Measurements from ENCODE around the gene MDC1. TPM values are rescaled to one million over a fixed set of nuclear protein-coding genes. Genes with fewer than 3 reads are reported as not detected.
"Not testable (repeated sequence)": the region's sequence is repeated elsewhere in the genome, so short reads cannot be mapped to it uniquely, and the experiment has no call there.

The MDC1 gene
- total RNA-seq, 1 experiment from 2014 or later = 3.3 TPM

- DNase-seq (ENCODE audit: low read depth) = no peak
- in situ Hi-C loops (cut with HindIII; ENCODE audit: low pct_unique_long_range_greater_than_20kb, low sequenced_read_pairs) = no loop called here
Measured at GRCh38 chr6:30727920-30728553, 11.0 kb upstream of the MDC1 start.

DNA sequence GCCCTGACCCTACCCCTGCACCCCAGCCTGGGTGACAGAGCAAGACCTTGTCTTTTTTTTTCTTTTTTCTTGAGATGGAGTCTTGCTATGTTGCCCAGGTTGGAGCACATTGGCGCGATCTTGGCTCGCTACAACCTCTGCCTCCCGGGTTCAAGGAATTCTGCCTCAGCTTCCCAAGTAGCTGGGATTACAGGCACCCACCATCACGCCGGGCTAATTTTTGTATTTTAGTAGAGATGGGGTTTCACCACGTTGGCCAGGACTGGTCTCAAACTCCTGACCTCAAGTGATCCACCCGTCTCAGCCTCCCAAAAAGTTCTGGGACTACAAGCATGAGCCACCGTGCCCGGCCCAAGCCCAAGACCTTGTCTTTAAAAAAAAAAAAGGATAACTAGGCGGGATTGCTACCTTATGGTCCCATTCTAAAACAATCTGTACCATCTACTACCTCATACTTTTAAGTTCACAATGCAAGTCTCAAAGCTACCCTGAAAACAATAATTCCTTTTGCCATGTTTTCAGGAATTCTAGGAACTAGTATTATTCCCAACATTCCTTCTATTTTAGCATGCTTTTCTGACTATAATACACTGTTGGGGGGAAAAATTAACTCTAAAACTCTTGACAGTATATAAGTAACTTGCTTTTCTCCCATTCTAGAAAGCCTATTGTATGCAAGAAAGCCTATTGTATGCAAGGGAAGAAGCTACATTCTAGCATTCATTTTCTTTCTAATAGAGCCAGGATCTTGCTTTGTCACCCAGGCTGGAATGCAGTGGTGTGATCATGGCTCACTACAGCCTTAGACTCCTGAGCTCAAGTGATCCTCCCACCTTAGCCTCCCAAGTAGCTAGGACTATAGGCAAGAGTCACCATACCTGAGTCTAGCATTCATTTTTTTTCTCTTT is 9.7 kb upstream of the MDC1 start:
- in situ Hi-C loops (cut with HindIII; ENCODE audit: low pct_unique_long_range_greater_than_20kb, low sequenced_read_pairs) = no loop called here
- DNase-seq (ENCODE audit: low read depth) = no peak

GRCh38 chr6:30725713-30726505 is 8.8 kb upstream of the MDC1 start:
- no peak for DNase-seq (ENCODE audit: low read depth)
- in situ Hi-C loops (cut with HindIII; ENCODE audit: low pct_unique_long_range_greater_than_20kb, low sequenced_read_pairs) = no loop called here

DNA sequence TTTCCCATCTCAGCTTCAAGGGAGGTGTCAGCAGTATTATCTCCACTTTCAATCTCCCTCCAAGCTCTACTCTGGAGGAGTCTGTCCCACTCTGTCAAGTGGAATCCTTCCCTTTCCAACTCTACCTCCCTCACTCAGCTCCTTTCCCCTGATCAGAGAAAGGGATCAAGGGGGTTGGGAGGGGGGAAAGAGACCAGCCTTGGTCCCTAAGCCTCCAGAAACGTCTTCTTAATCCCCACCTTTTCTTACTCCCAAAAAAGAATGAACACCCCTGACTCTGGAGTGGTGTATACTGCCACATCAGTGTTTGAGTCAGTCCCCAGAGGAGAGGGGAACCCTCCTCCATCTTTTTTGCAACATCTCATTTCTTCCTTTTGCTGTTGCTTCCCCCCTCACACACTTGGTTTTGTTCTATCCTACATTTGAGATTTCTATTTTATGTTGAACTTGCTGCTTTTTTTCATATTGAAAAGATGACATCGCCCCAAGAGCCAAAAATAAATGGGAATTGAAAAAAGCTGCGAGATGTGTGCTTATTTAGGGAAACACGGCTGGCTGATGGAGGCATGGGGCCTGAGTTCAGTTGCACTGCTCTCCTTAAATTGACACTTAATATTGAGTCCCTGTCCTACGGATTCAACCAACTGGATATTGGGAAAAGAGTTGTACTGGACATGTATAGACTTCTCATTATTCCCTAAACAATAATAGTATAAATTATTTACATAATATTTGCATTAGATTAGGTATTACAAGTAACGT is 8.0 kb upstream of the MDC1 start:
- DNase-seq (ENCODE audit: low read depth) = no peak
- in situ Hi-C loops (cut with HindIII; ENCODE audit: low pct_unique_long_range_greater_than_20kb, low sequenced_read_pairs) = no loop called here

DNA sequence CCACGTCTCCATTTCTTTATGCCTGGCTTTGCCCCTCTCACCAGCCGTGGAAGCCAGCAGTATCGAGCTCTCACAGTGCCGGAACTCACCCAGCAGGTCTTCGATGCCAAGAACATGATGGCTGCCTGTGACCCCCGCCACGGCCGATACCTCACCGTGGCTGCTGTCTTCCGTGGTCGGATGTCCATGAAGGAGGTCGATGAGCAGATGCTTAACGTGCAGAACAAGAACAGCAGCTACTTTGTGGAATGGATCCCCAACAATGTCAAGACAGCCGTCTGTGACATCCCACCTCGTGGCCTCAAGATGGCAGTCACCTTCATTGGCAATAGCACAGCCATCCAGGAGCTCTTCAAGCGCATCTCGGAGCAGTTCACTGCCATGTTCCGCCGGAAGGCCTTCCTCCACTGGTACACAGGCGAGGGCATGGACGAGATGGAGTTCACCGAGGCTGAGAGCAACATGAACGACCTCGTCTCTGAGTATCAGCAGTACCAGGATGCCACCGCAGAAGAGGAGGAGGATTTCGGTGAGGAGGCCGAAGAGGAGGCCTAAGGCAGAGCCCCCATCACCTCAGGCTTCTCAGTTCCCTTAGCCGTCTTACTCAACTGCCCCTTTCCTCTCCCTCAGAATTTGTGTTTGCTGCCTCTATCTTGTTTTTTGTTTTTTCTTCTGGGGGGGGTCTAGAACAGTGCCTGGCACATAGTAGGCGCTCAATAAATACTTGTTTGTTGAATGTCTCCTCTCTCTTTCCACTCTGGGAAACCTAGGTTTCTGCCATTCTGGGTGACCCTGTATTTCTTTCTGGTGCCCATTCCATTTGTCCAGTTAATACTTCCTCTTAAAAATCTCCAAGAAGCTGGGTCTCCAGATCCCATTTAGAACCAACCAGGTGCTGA is 7.0 kb upstream of the MDC1 start:
- in situ Hi-C loops (cut with HindIII; ENCODE audit: low pct_unique_long_range_greater_than_20kb, low sequenced_read_pairs); DNase-seq (ENCODE audit: low read depth): not testable (repeated sequence)

GRCh38 chr6:30723159-30723842 is 6.2 kb upstream of the MDC1 start:
- in situ Hi-C loops (cut with HindIII; ENCODE audit: low pct_unique_long_range_greater_than_20kb, low sequenced_read_pairs) = not testable (repeated sequence)

DNA sequence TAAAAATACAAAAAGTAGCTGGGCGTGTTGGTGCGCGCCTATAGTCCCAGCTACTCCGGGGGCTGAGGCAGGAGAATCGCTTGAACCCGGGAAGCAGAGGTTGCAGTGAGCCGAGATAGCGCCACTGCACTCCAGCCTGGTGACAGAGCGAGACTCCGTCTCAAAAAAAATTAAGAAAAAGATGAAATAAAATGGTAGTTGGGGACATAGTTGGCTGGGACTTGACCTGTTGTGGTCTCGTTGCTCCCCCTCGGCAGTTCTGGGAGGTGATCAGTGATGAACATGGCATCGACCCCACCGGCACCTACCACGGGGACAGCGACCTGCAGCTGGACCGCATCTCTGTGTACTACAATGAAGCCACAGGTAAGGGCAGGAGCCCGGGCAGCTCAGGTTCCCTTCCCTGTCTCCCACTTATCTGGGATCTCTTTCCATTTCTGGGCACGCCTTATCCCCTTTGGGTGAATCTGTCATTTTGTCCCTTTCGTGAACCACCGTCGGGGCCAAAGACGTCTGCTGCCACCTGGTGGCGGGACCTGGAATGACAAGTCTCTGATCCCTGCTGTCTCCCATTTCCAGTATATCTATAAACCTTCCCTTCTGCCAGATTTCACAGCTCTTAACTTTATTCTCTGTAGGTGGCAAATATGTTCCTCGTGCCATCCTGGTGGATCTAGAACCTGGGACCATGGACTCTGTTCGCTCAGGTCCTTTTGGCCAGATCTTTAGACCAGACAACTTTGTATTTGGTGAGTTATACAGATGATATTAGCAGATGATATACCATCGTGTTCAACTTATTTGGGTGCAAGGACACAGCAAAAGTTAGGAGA is 5.4 kb upstream of the MDC1 start:
- peak; percentile 79 for DNase-seq (ENCODE audit: low read depth)
- in situ Hi-C loops (cut with HindIII; ENCODE audit: low pct_unique_long_range_greater_than_20kb, low sequenced_read_pairs) = no loop called here

More at GRCh38 chr6:30723159-30723842, 6.2 kb upstream of the MDC1 start:
- not testable (repeated sequence) for DNase-seq (ENCODE audit: low read depth)

GRCh38 chr6:30722025-30722279 is 4.9 kb upstream of the MDC1 start:
- DNase-seq (ENCODE audit: low read depth); in situ Hi-C loops (cut with HindIII; ENCODE audit: low pct_unique_long_range_greater_than_20kb, low sequenced_read_pairs): not testable (repeated sequence)

DNA sequence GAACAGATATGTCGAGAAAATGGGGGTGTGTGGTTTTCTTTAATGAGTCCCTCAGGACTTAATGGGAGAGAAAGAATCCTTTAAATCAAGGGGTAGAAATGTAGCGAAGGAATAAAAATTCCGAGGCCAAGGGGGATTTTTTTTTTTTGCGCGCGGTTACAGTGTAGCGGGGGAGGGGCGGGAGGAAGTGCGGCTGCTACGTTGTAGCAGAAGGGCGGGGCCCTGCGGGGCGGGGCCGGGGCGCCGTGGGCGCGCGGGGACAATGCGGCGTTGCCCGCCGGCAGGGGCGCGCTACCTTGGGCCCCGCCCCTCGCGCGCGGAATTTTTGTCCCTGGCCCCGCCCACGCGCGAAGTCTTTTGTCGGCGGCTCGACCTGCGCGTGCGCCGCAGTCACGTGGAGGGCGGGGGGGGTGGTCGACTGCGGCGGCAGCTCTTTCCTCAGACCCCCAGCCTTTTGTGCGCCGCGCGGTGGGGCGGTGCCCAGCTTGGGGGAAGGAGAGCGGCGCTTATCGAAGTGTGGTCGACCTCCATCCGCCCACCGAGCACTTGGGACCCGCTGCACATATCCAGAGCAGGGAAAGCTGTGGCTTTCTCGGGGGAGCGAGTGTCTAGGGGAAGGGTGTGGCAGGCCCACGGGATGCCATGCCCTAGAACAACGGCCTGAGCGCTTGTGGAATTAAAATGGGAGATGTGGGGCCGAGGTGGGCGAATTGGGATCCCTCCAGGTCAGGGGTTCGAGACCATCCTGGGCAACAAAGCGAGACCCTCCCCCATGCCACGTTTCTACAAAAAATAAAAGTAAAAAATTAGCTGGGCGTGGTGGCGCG is 4.3 kb upstream of the MDC1 start:
- peak; percentile 87 for DNase-seq (ENCODE audit: low read depth)
- in situ Hi-C loops (cut with HindIII; ENCODE audit: low pct_unique_long_range_greater_than_20kb, low sequenced_read_pairs) = no loop called here

DNA sequence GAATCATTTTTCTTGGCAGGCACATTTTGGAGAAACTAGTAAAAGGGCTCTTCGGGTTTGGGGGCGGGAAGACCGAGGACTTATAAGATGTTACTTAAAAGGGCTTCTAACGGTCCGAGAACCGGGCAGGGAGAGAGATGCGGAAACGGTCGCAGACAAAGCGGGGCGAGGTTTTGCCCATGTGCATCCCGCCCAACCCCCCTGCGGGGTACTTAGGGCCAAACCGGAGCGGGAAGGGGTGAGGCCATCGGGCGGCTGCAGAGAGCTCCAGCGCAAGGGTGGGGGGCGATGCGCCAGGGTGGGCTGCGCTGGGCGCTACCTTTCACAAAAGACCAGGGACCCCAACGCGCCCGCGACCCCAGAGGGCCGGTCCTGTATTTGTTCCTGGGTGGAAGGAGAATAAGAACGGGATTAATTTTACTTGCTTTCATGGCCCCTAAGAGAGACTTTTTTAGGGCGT is 3.7 kb upstream of the MDC1 start:
- no peak for DNase-seq (ENCODE audit: low read depth)
- in situ Hi-C loops (cut with HindIII; ENCODE audit: low pct_unique_long_range_greater_than_20kb, low sequenced_read_pairs) = no loop called here

DNA sequence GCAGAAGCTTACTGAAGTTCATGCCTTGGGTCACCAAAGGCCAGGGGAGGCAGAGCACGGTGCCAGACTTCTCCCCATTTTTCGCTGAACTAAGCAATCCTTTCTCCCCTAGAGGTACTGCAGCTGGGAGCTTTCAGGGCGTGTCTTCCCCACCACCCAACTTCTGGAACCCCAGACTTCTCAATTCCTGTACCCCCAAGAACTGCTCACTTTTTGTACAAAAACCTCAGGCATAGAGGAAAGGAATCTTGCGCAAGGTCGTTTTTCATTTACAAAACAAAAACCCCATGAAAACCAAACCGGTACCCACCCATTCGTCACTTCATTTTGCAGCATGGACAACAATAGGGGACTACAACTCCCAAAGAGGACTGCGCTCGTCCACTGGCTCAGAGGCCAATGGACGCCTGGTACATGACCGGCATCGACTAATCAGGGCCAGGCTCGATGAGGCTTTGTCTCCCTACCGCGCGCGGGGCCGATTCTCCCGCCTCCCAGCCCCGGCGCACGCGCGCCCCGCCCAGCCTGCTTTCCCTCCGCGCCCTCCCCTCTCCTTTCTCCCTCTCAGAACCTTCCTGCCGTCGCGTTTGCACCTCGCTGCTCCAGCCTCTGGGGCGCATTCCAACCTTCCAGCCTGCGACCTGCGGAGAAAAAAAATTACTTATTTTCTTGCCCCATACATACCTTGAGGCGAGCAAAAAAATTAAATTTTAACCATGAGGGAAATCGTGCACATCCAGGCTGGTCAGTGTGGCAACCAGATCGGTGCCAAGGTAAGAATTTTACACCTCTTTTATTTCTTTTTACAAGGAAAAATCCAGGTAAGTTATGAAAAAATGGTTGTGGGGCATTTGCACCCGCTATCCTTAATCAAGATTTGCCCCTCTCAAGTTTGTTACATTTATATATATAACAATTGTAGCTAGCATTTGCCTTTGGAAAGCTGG is 3.0 kb upstream of the MDC1 start, which contains the start of gene TUBB:
TSS of gene TUBB (plus strand) at position 562 of the 947 bp plus-strand sequence. CDS start at position 717, 155 bp downstream.
- in situ Hi-C loops (cut with HindIII; ENCODE audit: low pct_unique_long_range_greater_than_20kb, low sequenced_read_pairs) = no loop called here
- peak; percentile 96 for DNase-seq (ENCODE audit: low read depth)

- in situ Hi-C loops (cut with HindIII; ENCODE audit: low pct_unique_long_range_greater_than_20kb, low sequenced_read_pairs) = no loop called here
- no peak for DNase-seq (ENCODE audit: low read depth)
Measured at GRCh38 chr6:30719356-30719755, 2.3 kb upstream of the MDC1 start.

- DNase-seq (ENCODE audit: low read depth); in situ Hi-C loops (cut with HindIII; ENCODE audit: low pct_unique_long_range_greater_than_20kb, low sequenced_read_pairs): not testable (repeated sequence)
Measured at GRCh38 chr6:30717845-30718720, 1.0 kb upstream of the MDC1 start.

- in situ Hi-C loops (cut with HindIII; ENCODE audit: low pct_unique_long_range_greater_than_20kb, low sequenced_read_pairs) = no loop called here
- DNase-seq (ENCODE audit: low read depth) = no peak
Measured at GRCh38 chr6:30716879-30717128, 277 bp downstream of the MDC1 start.
